Vagina (tissue), 2 donors: Measurements from ENCODE around the gene BEGAIN.

Experiments
- CTCF ChIP-seq, 3 experiments: fragments of 450-650 bp in 2 of 3; fragments of 200-600 bp in 1 of 3; sonication (generic) in 1 of 3; IDR thresholded peaks; one replicate each; pipeline ENCODE4 v1.5.1; 2017 to 2019; ENCODE audit warnings: antibody characterized with exemption in 3 of 3, mild to moderate bottlenecking in 2 of 3, moderate library complexity in 2 of 3
- POLR2A ChIP-seq, 2 donors: fragments of 450-650 bp; IDR thresholded peaks; one replicate each; pipeline ENCODE4 v1.6.1; 2017; ENCODE audit warnings: antibody characterized with exemption in 2 of 2, mild to moderate bottlenecking in 2 of 2, moderate library complexity in 2 of 2
- POLR2AphosphoS5 ChIP-seq, 2 donors: sonication (generic); formaldehyde crosslinking; IDR thresholded peaks; one replicate each; pipeline ENCODE4 v1.9.0; 2017; ENCODE audit warnings: antibody characterized with exemption in 2 of 2, mild to moderate bottlenecking in 2 of 2, low read depth in 1 of 2; ENCODE audit not compliant: insufficient read depth in 1 of 2

DNA sequence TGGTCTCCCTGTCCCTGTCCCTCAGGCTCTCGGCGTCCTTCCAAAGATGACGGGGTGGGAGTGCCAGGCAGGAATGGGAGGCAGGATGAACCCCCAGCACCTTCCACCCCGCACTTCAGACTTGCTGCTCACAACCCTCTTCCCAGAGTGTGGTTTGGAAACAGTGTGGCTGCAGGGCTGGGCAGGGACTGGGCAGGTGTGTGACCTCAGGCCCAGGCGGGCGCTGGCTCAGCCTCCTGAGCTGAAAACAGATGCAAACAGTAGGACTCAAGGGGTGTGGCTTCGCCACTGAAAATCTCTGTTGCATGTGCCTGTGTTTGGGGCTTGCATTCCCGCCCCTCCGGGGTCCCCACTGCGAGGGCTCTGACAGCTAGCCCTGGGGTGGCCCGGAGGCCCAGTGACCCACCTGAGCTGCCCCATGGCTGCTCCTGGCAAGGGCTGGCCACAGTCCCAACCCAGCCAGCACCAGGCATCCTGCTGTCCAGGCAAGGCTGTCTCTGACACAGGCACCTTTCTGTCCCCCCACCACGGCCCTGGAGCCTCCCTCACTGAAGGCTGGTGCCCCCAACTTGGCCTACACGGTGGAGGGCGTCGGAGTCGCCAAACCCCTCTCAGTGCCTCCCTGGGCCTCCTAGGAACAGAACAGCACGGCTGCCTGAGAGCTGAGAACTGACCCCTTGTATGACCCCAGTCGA lies 46.1 kb downstream of the BEGAIN start:
- TF ChIP-seq CTCF (IDR thresholded peaks at IDR 0.05) (no peak), POLR2AphosphoS5 (IDR thresholded peaks at IDR 0.05; ENCODE audit: insufficient read depth in 1 of 2, low read depth in 1 of 2) (no peak), POLR2A (IDR thresholded peaks at IDR 0.05) (no peak)
